ENCODE results near the gene ZNF324.

Gene ZNF324

DNA sequence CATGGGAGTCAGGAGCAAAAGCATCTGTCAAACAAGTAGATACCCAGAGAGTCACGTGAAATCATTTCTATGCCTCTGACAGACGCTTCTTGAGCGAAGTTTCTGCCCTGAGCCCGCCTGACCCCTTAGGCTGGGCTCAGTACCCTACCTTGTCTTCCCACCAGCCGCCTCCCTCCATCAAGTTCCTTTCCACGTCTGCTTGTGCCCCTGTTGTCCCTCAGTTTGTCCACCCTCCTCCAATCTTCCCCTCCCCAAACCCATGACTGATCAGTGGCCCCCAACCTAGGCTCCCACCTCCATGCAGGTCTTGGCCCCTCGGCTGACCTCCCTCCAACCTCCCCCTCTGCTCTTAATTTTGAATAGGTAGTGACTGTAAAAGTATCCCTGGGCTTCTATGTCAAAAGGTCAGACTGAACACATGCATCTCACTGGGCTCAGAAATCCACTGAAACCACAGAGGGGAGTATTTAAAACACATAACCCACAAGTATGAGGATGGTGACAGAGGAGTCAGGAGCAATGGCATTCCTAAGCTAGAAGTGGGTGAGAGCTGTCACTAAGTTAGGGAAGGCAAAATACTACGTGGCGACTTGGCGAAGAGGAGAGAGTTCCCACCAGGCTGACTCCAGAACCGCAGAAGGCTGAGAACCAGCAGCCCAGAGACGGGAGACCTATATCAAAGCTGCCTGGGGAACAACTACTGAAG, 7.6 kb downstream of the ZNF324 start:
- H3K4me3 ChIP-seq (ENCODE audit: low read length): no peak overlapping the region
- no peak for DNase-seq (ENCODE audit: low read depth)
- no peak for TF ChIP-seq CTCF (IDR thresholded peaks at IDR 0.05; ENCODE audit: insufficient read depth, low read depth, low read length, missing control alignments)

GRCh38 chr19:58474997-58475713, 8.3 kb downstream of the ZNF324 start:
- no peak for TF ChIP-seq CTCF (IDR thresholded peaks at IDR 0.05; ENCODE audit: insufficient read depth, low read depth, low read length, missing control alignments)
- no peak for DNase-seq (ENCODE audit: low read depth)
- peak overlapping the region; percentile 75 for H3K4me3 ChIP-seq (ENCODE audit: low read length)

- TF ChIP-seq CTCF (IDR thresholded peaks at IDR 0.05; ENCODE audit: insufficient read depth, low read depth, low read length, missing control alignments): no peak
- peak; percentile 98 for DNase-seq (ENCODE audit: low read depth)
- H3K4me3 ChIP-seq (ENCODE audit: low read length): peak within 1 kb of the TSS; percentile 75
These were observed 9.0 kb downstream of the ZNF324 start, which contains the start of gene ZNF446 for GRCh38 chr19:58475714-58476497. Gene ZNF446 (plus strand): TSS chr19:58476352. CDS start chr19:58477219, 867 bp downstream.

GRCh38 chr19:58476498-58477015, 9.7 kb downstream of the ZNF324 start:
- H3K4me3 ChIP-seq (ENCODE audit: low read length): peak overlapping the region; percentile 75
- no peak for TF ChIP-seq CTCF (IDR thresholded peaks at IDR 0.05; ENCODE audit: insufficient read depth, low read depth, low read length, missing control alignments)
- DNase-seq (ENCODE audit: low read depth): no peak

GRCh38 chr19:58477130-58477529, 10.2 kb downstream of the ZNF324 start:
- TF ChIP-seq CTCF (IDR thresholded peaks at IDR 0.05; ENCODE audit: insufficient read depth, low read depth, low read length, missing control alignments): no peak
- no peak overlapping the region for H3K4me3 ChIP-seq (ENCODE audit: low read length)
- no peak for DNase-seq (ENCODE audit: low read depth)

GRCh38 chr19:58477871-58478270, 11.0 kb downstream of the ZNF324 start:
- H3K4me3 ChIP-seq (ENCODE audit: low read length): no peak overlapping the region
- DNase-seq (ENCODE audit: low read depth): no peak
- TF ChIP-seq CTCF (IDR thresholded peaks at IDR 0.05; ENCODE audit: insufficient read depth, low read depth, low read length, missing control alignments): no peak
